ENCODE data around the gene CD99.

DNA sequence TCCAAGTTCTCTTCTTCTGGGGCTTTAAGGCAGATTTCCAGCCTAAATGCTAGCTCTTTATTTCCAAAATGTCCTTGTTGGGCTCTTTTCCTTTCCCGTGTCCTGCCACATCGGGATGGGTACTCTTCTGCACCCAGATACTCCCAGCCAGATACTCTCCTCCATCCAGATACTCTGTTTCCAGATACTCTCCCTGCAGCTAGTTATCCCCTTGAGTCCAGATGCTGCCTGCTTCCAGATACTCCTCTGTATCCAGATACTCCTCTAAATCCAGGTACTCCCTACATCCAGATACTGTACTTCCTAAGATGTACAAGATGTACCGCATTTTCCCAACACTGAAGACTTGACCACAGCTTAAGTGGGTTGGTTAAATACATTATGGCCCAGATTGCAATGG is 50.3 kb downstream of the CD99 start:
- no peak for TF ChIP-seq CTCF (IDR thresholded peaks at IDR 0.05)
- no peak for TF ChIP-seq EP300 (IDR thresholded peaks at IDR 0.05)
- no peak for TF ChIP-seq POLR2AphosphoS5 (IDR thresholded peaks at IDR 0.05)
- TF ChIP-seq POLR2A (IDR thresholded peaks at IDR 0.05), result no peak
